K562 (cell line): ENCODE measurements around the gene PNCK. TPM values are rescaled to one million over a fixed set of nuclear protein-coding genes. Genes with fewer than 3 reads are reported as not detected.

Experiments used
- ATAC-seq: fragments of 200-7000 bp; cut with Tn5 transposase; 3 replicates; pipeline ENCODE4 v1.9.1; 2020; ENCODE audit warnings: moderate library complexity
- BruUV-seq: library from RNA; stranded (reverse); fragments of 400-500 nt; replicated peaks from 2 replicates; lab custom pipeline; 2021; lab: Mats Ljungman, UMichigan
- CTCF ChIA-PET: fragments of 300-600 bp; formaldehyde crosslinking; extraction: SDS; loops from one replicate; lab custom pipeline; 2021; ENCODE audit warnings: low intra/inter-chr PET ratio; lab: Yijun Ruan, JAX
- POLR2A ChIA-PET: fragments of 300-600, 350-650 bp; sonication (Branson Sonifier 250); formaldehyde crosslinking; extraction: SDS; loops from one replicate; lab custom pipeline; 2021; ENCODE audit warnings: antibody characterized with exemption, inconsistent platforms; lab: Yijun Ruan, JAX
- DNase-seq, 4 experiments: peaks; one replicate each; pipeline versions ENCODE4 v3.0.0 to v3.0.0-alpha.2; 2011 to 2018; ENCODE audit warnings: low spot score in 3 of 4, mixed read lengths in 3 of 4; ENCODE audit errors: extremely low read depth in 1 of 4
- FAIRE-seq: peaks from 2 replicates; lab custom pipeline; 2011; peaks lifted over from hg19 to GRCh38; lab: Jason Lieb, UNC
- H2AFZ ChIP-seq: 2 replicates; pipeline ENCODE4 v1.6.0; 2011; ENCODE audit warnings: low read depth, low read length, control low read depth, inconsistent platforms
- H3K27ac ChIP-seq: fragments of 200-600 bp; 3 replicates; pipeline ENCODE4 v1.8.0; 2011; ENCODE audit warnings: low read depth, mild to moderate bottlenecking, control low read depth, inconsistent platforms, low read length, moderate library complexity, mixed read lengths; ENCODE audit errors: extremely low read depth
- H3K27me3 ChIP-seq, 2 experiments: fragments of 300-600 bp in 1 of 2; 2 replicates in 1 of 2; 3 replicates in 1 of 2; pipeline versions ENCODE4 v1.6.0 to v1.8.0; 2011; ENCODE audit warnings: inconsistent platforms in 2 of 2, low read length in 2 of 2, mild to moderate bottlenecking in 1 of 2, mixed read lengths in 1 of 2, moderate library complexity in 1 of 2; ENCODE audit not compliant: control insufficient read depth in 2 of 2, insufficient read depth in 2 of 2
- H3K36me3 ChIP-seq: fragments of 300-600 bp; 3 replicates; pipeline ENCODE4 v1.8.0; 2011; ENCODE audit warnings: mild to moderate bottlenecking, low read length, inconsistent platforms; ENCODE audit not compliant: control insufficient read depth, insufficient read depth
- H3K4me1 ChIP-seq, 2 experiments: fragments of 200-600 bp in 1 of 2; replicated peaks in 1 of 2; 2 replicates in 1 of 2; 3 replicates in 1 of 2; pipeline versions ENCODE4 v1.5.1 to v1.8.0; 2011; ENCODE audit warnings: inconsistent platforms in 2 of 2, low read length in 2 of 2, mild to moderate bottlenecking in 1 of 2, mixed read lengths in 1 of 2, moderate library complexity in 1 of 2; ENCODE audit not compliant: control insufficient read depth in 2 of 2, insufficient read depth in 2 of 2
- H3K4me2 ChIP-seq: 2 replicates; pipeline ENCODE4 v1.6.1; 2011; ENCODE audit warnings: low read length, control low read depth, inconsistent platforms, mixed read lengths; ENCODE audit not compliant: insufficient read depth
- H3K4me3 ChIP-seq: fragments of 200-600 bp; sonication (generic), shearing (Covaris generic); 2 replicates; pipeline ENCODE4 v1.5.1; 2016; ENCODE audit warnings: control low read depth, inconsistent platforms
- H3K79me2 ChIP-seq: fragments of 200-600 bp; 3 replicates; pipeline ENCODE4 v1.8.0; 2011; ENCODE audit warnings: low read length, inconsistent platforms; ENCODE audit not compliant: control insufficient read depth, insufficient read depth
- H3K9ac ChIP-seq, 2 experiments: 2 replicates each; pipeline versions ENCODE4 v1.6.0 to v1.6.1; 2011; ENCODE audit warnings: low read depth in 2 of 2, low read length in 2 of 2, control low read depth in 1 of 2, inconsistent platforms in 1 of 2, mild to moderate bottlenecking in 1 of 2, mixed read lengths in 1 of 2; ENCODE audit not compliant: insufficient read depth in 1 of 2
- H3K9me1 ChIP-seq: one replicate; pipeline ENCODE4 v1.6.0; 2011; ENCODE audit warnings: inconsistent platforms, mild to moderate bottlenecking, low read length, moderate library complexity; ENCODE audit not compliant: control insufficient read depth, insufficient read depth
- H3K9me3 ChIP-seq: replicated peaks from 2 replicates; pipeline ENCODE4 v1.5.1; 2011; ENCODE audit warnings: low read depth, low read length, inconsistent platforms; ENCODE audit not compliant: control insufficient read depth, insufficient read depth
- H4K20me1 ChIP-seq: replicated peaks from 2 replicates; pipeline ENCODE4 v1.6.1; 2011; ENCODE audit warnings: low read length, inconsistent platforms, mixed read lengths; ENCODE audit not compliant: control insufficient read depth, insufficient read depth
- BACH1 ChIP-seq: fragments of 200-800 bp; sonication (Bioruptor generic); IDR thresholded peaks from 2 replicates; pipeline ENCODE4 v1.6.1; 2016; ENCODE audit warnings: missing genetic modification characterization, missing compliant biosample characterization
- BHLHE40 ChIP-seq: IDR thresholded peaks from 2 replicates; pipeline ENCODE4 v1.6.1; 2011; ENCODE audit warnings: low read length, improper control_type of control experiment
- CREB5 ChIP-seq: fragments of 250-450 bp; sonication (Bioruptor Pico); IDR thresholded peaks from 2 replicates; pipeline ENCODE4 v1.5.0; 2020; ENCODE audit warnings: mild to moderate bottlenecking
- EGR1 ChIP-seq: fragments of 450-650 bp; conservative IDR thresholded peaks from 2 replicates; pipeline ENCODE4 v1.6.1; 2017; ENCODE audit warnings: mild to moderate bottlenecking
- ETV6 ChIP-seq, 3 experiments: fragments of 150-350 bp in 1 of 3; sonication (generic) in 1 of 3; formaldehyde crosslinking in 1 of 3; IDR thresholded peaks; 2 replicates each; pipeline versions ENCODE4 v1.6.1 to v1.8.0; 2014 to 2022; ENCODE audit warnings: borderline replicate concordance in 2 of 3, low read depth in 2 of 3, antibody characterized with exemption in 1 of 3, low read length in 1 of 3, mild to moderate bottlenecking in 1 of 3, missing genetic modification reagents in 1 of 3
- HEY1 ChIP-seq: fragments of 250-450 bp; sonication (Bioruptor Pico); IDR thresholded peaks from 2 replicates; pipeline ENCODE4 v1.5.0; 2020; ENCODE audit warnings: mild to moderate bottlenecking, moderate library complexity, borderline replicate concordance
- KAT2B ChIP-seq: IDR thresholded peaks from one replicate; pipeline ENCODE4 v1.6.1; 2012; ENCODE audit warnings: low read depth, mild to moderate bottlenecking, control low read depth, inconsistent platforms, low read length, moderate library complexity
- KHSRP ChIP-seq: fragments of 450-650 bp; IDR thresholded peaks from 2 replicates; pipeline ENCODE4 v1.6.1; 2017
- NR4A1 ChIP-seq, 2 experiments: fragments of 250-450 bp in 1 of 2; fragments of 450-650 bp in 1 of 2; sonication (Bioruptor Pico) in 1 of 2; IDR thresholded peaks; 2 replicates each; pipeline versions ENCODE4 v1.4.0 to v1.6.1; 2016 to 2020; ENCODE audit warnings: mild to moderate bottlenecking in 2 of 2, missing compliant biosample characterization in 1 of 2, missing genetic modification characterization in 1 of 2, moderate library complexity in 1 of 2
- RBM39 ChIP-seq: fragments of 200-400 bp; formaldehyde crosslinking; optimal IDR thresholded peaks from 2 replicates; pipeline ENCODE3; 2018; ENCODE audit warnings: low read depth, low read length
- SRSF7 ChIP-seq: fragments of 200-400 bp; formaldehyde crosslinking; optimal IDR thresholded peaks from 2 replicates; pipeline ENCODE3; 2017; ENCODE audit warnings: mild to moderate bottlenecking, low read depth, low read length
- TCF15 ChIP-seq: fragments of 250-450 bp; sonication (Bioruptor Pico); IDR thresholded peaks from 2 replicates; pipeline ENCODE4 v1.8.0; 2022; ENCODE audit warnings: moderate library complexity, mild to moderate bottlenecking, inconsistent platforms
- ZNF586 ChIP-seq: fragments of 450-650 bp; formaldehyde crosslinking; conservative IDR thresholded peaks from 2 replicates; pipeline ENCODE4 v1.4.0; 2020; ENCODE audit warnings: mild to moderate bottlenecking, moderate library complexity
- WGBS: fragments of 100-300 bp; shearing (Covaris generic); methylation state at CpG from one replicate; pipeline ENCODE4 v1.1.6; 2016; ENCODE audit warnings: low coverage, mixed read lengths; ENCODE audit not compliant: insufficient coverage; ENCODE audit errors: missing lambda C conversion rate; 5-methylcytosine and 5-hydroxymethylcytosine counted together
- in situ Hi-C: fragments of 300-500 bp; cut with MboI; formaldehyde crosslinking; loops from 4 replicates; pipeline ENCODE4 v1.15.0; 2018; ENCODE audit warnings: inconsistent platforms, mixed read lengths
- intact Hi-C: fragments of 100-400 bp; cut with micrococcal nuclease; formaldehyde crosslinking; loops from 2 replicates; pipeline ENCODE4 v1.14.2; 2022
- polyA plus RNA-seq, 8 experiments: library from polyadenylated mRNA; depleted of rRNA in 4 of 8; stranded (reverse) in 5 of 8; unstranded in 3 of 8; fragments of >200 nt; fragmentation: Nextera tagmentation in 2 of 8; fragmentation: Illumina TruSeq in 1 of 8; extraction: Ambion mirVana in 2 of 8; extraction: Trizol in 1 of 8; gene quantifications; 2 replicates each; pipeline versions ENCODE4 v1.2.1 to v1.2.3, GENCODE V29; 2011 to 2014; ENCODE audit warnings: inconsistent platforms in 1 of 8, missing spikeins in 1 of 8
- total RNA-seq, 7 experiments: library from RNA; depleted of rRNA in 6 of 7; stranded (reverse); fragments of >200 nt in 6 of 7; fragmentation: Illumina TruSeq in 2 of 7; extraction: Trizol in 2 of 7; gene quantifications; 2 replicates each; pipeline versions ENCODE4 v1.2.1 to v1.2.3, GENCODE V29; 2011 to 2021; ENCODE audit warnings: low replicate concordance in 1 of 7
- TF ChIP-seq, protein P1 (sequence below): fragments of 250-450 bp; sonication (Bioruptor Pico); IDR thresholded peaks from 2 replicates; pipeline ENCODE4 v1.6.1; 2021; ENCODE audit warnings: mild to moderate bottlenecking

PNCK gene
- total and polyA plus RNA-seq, 9 of the 15 experiments (the other 6 are each of a cell fraction or from before 2014, with no cell fraction given), result 0.13 to 7.5 (median 1.2) TPM; not detected in 1

GRCh38 chrX:153701706-153702105, 28.1 kb upstream of the PNCK start (continued):
- TF ChIP-seq CREB5 (CRISPR knock-in tag), result no peak
- TF ChIP-seq BACH1 (tag), result no peak
- TF ChIP-seq BHLHE40, result no peak
- no peak for TF ChIP-seq RBM39

DNA sequence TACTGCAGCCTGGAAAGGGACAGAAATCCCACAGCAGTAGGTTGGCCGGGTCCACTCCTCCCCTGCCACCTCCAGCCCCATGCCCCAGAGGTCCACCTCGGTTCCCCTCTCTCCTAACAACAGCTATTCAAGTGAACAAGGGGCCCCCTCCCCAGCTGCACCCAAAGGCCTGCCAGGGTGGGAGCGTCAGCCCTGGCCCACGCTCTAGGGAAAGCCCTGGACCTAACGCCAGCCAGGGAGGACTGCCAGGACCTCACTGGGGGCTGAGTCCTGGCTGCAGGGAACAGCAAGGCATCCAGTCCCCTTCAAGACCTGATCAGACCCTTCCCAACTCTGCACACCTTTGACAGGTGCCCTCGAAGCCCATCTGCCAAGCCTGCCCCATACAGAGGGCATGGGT, 27.4 kb upstream of the PNCK start:
- Histone ChIP-seq H3K79me2 (no peaks in the 10 kb centered on the region), H3K4me1 (peaks cover 0 to 7% of the 10 kb centered on the region in 2 experiments; a peak in 1 of 5 replicates), H3K9me1 (no peaks in the 10 kb centered on the region), H3K4me3 (no peak overlapping the region), H3K36me3 (peaks cover 69% of the 10 kb centered on the region; the same call in 1 of the 3 replicates), H2AFZ (no peak overlapping the region), H3K27me3 (no peaks in the 10 kb centered on the region), H3K27ac (no peak overlapping the region), H3K9me3 (no peaks in the 10 kb centered on the region), H3K9ac (no peak overlapping the region), H3K4me2 (no peak overlapping the region), H4K20me1 (no peaks in the 10 kb centered on the region)
- ChIA-PET CTCF (no interaction called here), POLR2A (interaction anchor here (0.6 kb wide), 1 partner anchor 153 kb away, joined by 3 read pairs; no protein-coding TSS in a partner anchor)
- in situ Hi-C loops (no loop called here), intact Hi-C loops (no loop called here)
- ATAC-seq (no peak), DNase-seq (no peak), FAIRE-seq (no peak)
- no TSS peak for BruUV-seq
- TF ChIP-seq ETV6 (IDR thresholded peaks at IDR 0.05; ENCODE audit: borderline replicate concordance in 1 of 2, low read depth in 2 of 2, low read length in 1 of 2), result no peak
- no peak for TF ChIP-seq ETV6 (CRISPR knock-in tag; IDR thresholded peaks at IDR 0.05; ENCODE audit: borderline replicate concordance)
- no peak for TF ChIP-seq ZNF586 (CRISPR knock-in tag)
- no peak for TF ChIP-seq TCF15 (CRISPR knock-in tag)
- no peak for TF ChIP-seq KHSRP
- TF ChIP-seq, protein P1, sequence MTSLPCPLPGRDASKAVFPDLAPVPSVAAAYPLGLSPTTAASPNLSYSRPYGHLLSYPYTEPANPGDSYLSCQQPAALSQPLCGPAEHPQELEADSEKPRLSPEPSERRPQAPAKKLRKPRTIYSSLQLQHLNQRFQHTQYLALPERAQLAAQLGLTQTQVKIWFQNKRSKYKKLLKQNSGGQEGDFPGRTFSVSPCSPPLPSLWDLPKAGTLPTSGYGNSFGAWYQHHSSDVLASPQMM (CRISPR knock-in tag), result no peak
- TF ChIP-seq HEY1 (CRISPR knock-in tag), result no peak
- TF ChIP-seq EGR1, result no peak
- no peak for TF ChIP-seq KAT2B
- TF ChIP-seq SRSF7, result no peak
- TF ChIP-seq NR4A1 (CRISPR knock-in tag; IDR thresholded peaks at IDR 0.05), result no peak
- TF ChIP-seq NR4A1 (tag; IDR thresholded peaks at IDR 0.05), result no peak
- WGBS, result 100% methylated on average over 1 of the region's 6 CpGs
